Activated T-cell treated with anti-CD3 and anti-CD28 coated beads, Interleukin-2, amount 50 U/mL, for 24 hours (primary cell): ENCODE data around the gene ZMAT5.

ENCODE experiments used
- DNase-seq: peaks from one replicate; pipeline ENCODE4 v3.0.0-alpha.2; 2020
- H3K27ac Mint-ChIP-seq: 2 replicates; pipeline ENCODE4 v1.8.0; 2020; ENCODE audit warnings: mild to moderate bottlenecking, mixed read lengths
- H3K27me3 Mint-ChIP-seq: 2 replicates; pipeline ENCODE4 v1.8.0; 2020; ENCODE audit warnings: mixed read lengths
- H3K36me3 Mint-ChIP-seq: 2 replicates; pipeline ENCODE4 v1.8.0; 2020; ENCODE audit warnings: low read depth, mixed read lengths
- H3K4me1 Mint-ChIP-seq: 2 replicates; pipeline ENCODE4 v1.8.0; 2020; ENCODE audit warnings: low read depth, mixed read lengths
- H3K4me3 Mint-ChIP-seq: 2 replicates; pipeline ENCODE4 v1.8.0; 2020; ENCODE audit warnings: mild to moderate bottlenecking, moderate library complexity, mixed read lengths
- H3K9me3 Mint-ChIP-seq: 2 replicates; pipeline ENCODE4 v1.8.0; 2020; ENCODE audit warnings: mixed read lengths

The ZMAT5 gene

GRCh38 chr22:29734406-29734805, 32.4 kb downstream of the ZMAT5 start:
- H3K36me3 Mint-ChIP-seq: peaks cover 31% of the 10 kb centered on the region
- DNase-seq: no peak
- H3K27ac Mint-ChIP-seq: no peak overlapping the region
- H3K9me3 Mint-ChIP-seq: no peaks in the 10 kb centered on the region
- H3K27me3 Mint-ChIP-seq: no peaks in the 10 kb centered on the region
- H3K4me1 Mint-ChIP-seq: no peaks in the 10 kb centered on the region
- H3K4me3 Mint-ChIP-seq: no peak overlapping the region

GRCh38 chr22:29733362-29734201, 33.2 kb downstream of the ZMAT5 start:
- no peaks in the 10 kb centered on the region for H3K9me3 Mint-ChIP-seq
- H3K4me1 Mint-ChIP-seq: no peaks in the 10 kb centered on the region
- no peak overlapping the region for H3K4me3 Mint-ChIP-seq
- H3K27ac Mint-ChIP-seq: no peak overlapping the region
- H3K27me3 Mint-ChIP-seq: no peaks in the 10 kb centered on the region
- no peak for DNase-seq
- peaks cover 24% of the 10 kb centered on the region for H3K36me3 Mint-ChIP-seq

- no peak for DNase-seq
- no peaks in the 10 kb centered on the region for H3K27me3 Mint-ChIP-seq
- peaks cover 23% of the 10 kb centered on the region for H3K36me3 Mint-ChIP-seq
- H3K9me3 Mint-ChIP-seq: no peaks in the 10 kb centered on the region
- H3K4me1 Mint-ChIP-seq: no peaks in the 10 kb centered on the region
- H3K4me3 Mint-ChIP-seq: no peak overlapping the region
- no peak overlapping the region for H3K27ac Mint-ChIP-seq
Measured at GRCh38 chr22:29732883-29733282, 33.9 kb downstream of the ZMAT5 start.

- H3K9me3 Mint-ChIP-seq: no peaks in the 10 kb centered on the region
- H3K36me3 Mint-ChIP-seq: peaks cover 20% of the 10 kb centered on the region
- H3K4me1 Mint-ChIP-seq: no peaks in the 10 kb centered on the region
- no peak overlapping the region for H3K27ac Mint-ChIP-seq
- no peak for DNase-seq
- no peak overlapping the region for H3K4me3 Mint-ChIP-seq
- peaks cover 2% of the 10 kb centered on the region for H3K27me3 Mint-ChIP-seq
Measured at GRCh38 chr22:29731058-29731850, 35.6 kb downstream of the ZMAT5 start.

- Mint-ChIP-seq H3K36me3 (peaks cover 14% of the 10 kb centered on the region), H3K9me3 (no peaks in the 10 kb centered on the region), H3K4me1 (no peaks in the 10 kb centered on the region), H3K27ac (no peak overlapping the region), H3K27me3 (peaks cover 8% of the 10 kb centered on the region), H3K4me3 (no peak overlapping the region)
- DNase-seq: no peak
Measured at GRCh38 chr22:29729161-29729560, 37.6 kb downstream of the ZMAT5 start.

- peaks cover 15% of the 10 kb centered on the region for H3K27me3 Mint-ChIP-seq
- no peaks in the 10 kb centered on the region for H3K4me1 Mint-ChIP-seq
- H3K4me3 Mint-ChIP-seq: no peak overlapping the region
- DNase-seq: no peak
- H3K36me3 Mint-ChIP-seq: peaks cover 8% of the 10 kb centered on the region
- no peak overlapping the region for H3K27ac Mint-ChIP-seq
- no peaks in the 10 kb centered on the region for H3K9me3 Mint-ChIP-seq
Measured at GRCh38 chr22:29727131-29727523, 39.7 kb downstream of the ZMAT5 start.

- Mint-ChIP-seq H3K4me3 (no peak overlapping the region), H3K9me3 (no peaks in the 10 kb centered on the region), H3K4me1 (no peaks in the 10 kb centered on the region), H3K27me3 (peaks cover 19% of the 10 kb centered on the region), H3K27ac (no peak overlapping the region), H3K36me3 (peaks cover 8% of the 10 kb centered on the region)
- no peak for DNase-seq
Measured at GRCh38 chr22:29726512-29727130, 40.2 kb downstream of the ZMAT5 start.

GRCh38 chr22:29726106-29726505, 40.7 kb downstream of the ZMAT5 start:
- no peak overlapping the region for H3K4me3 Mint-ChIP-seq
- no peaks in the 10 kb centered on the region for H3K4me1 Mint-ChIP-seq
- no peak for DNase-seq
- no peaks in the 10 kb centered on the region for H3K9me3 Mint-ChIP-seq
- H3K27ac Mint-ChIP-seq: no peak overlapping the region
- peaks cover 24% of the 10 kb centered on the region for H3K27me3 Mint-ChIP-seq
- peaks cover 6% of the 10 kb centered on the region for H3K36me3 Mint-ChIP-seq

GRCh38 chr22:29724843-29725242, 42.0 kb downstream of the ZMAT5 start:
- no peak for DNase-seq
- H3K27ac Mint-ChIP-seq: no peak overlapping the region
- no peaks in the 10 kb centered on the region for H3K36me3 Mint-ChIP-seq
- no peaks in the 10 kb centered on the region for H3K9me3 Mint-ChIP-seq
- no peaks in the 10 kb centered on the region for H3K4me1 Mint-ChIP-seq
- peaks cover 25% of the 10 kb centered on the region for H3K27me3 Mint-ChIP-seq
- H3K4me3 Mint-ChIP-seq: no peak overlapping the region

- no peak for DNase-seq
- H3K4me1 Mint-ChIP-seq: peaks cover 3% of the 10 kb centered on the region
- peaks cover 34% of the 10 kb centered on the region for H3K27me3 Mint-ChIP-seq
- H3K9me3 Mint-ChIP-seq: no peaks in the 10 kb centered on the region
- no peaks in the 10 kb centered on the region for H3K36me3 Mint-ChIP-seq
- no peak overlapping the region for H3K4me3 Mint-ChIP-seq
- H3K27ac Mint-ChIP-seq: no peak overlapping the region
Measured at GRCh38 chr22:29723766-29724165, 43.0 kb downstream of the ZMAT5 start.

GRCh38 chr22:29722587-29722986, 44.2 kb downstream of the ZMAT5 start:
- H3K36me3 Mint-ChIP-seq: no peaks in the 10 kb centered on the region
- peaks cover 3% of the 10 kb centered on the region for H3K4me1 Mint-ChIP-seq
- no peak overlapping the region for H3K4me3 Mint-ChIP-seq
- H3K27me3 Mint-ChIP-seq: peaks cover 45% of the 10 kb centered on the region
- no peak overlapping the region for H3K27ac Mint-ChIP-seq
- no peaks in the 10 kb centered on the region for H3K9me3 Mint-ChIP-seq
- DNase-seq: no peak

- Mint-ChIP-seq H3K36me3 (no peaks in the 10 kb centered on the region), H3K27me3 (peaks cover 49% of the 10 kb centered on the region)
Measured at GRCh38 chr22:29722151-29722550, 44.7 kb downstream of the ZMAT5 start.

GRCh38 chr22:29720811-29721323, 45.9 kb downstream of the ZMAT5 start:
- H3K4me3 Mint-ChIP-seq: no peak overlapping the region
- no peaks in the 10 kb centered on the region for H3K36me3 Mint-ChIP-seq
- H3K4me1 Mint-ChIP-seq: peaks cover 3% of the 10 kb centered on the region
- no peaks in the 10 kb centered on the region for H3K9me3 Mint-ChIP-seq
- no peak for DNase-seq
- no peak overlapping the region for H3K27ac Mint-ChIP-seq
- H3K27me3 Mint-ChIP-seq: peaks cover 60% of the 10 kb centered on the region

More at GRCh38 chr22:29722151-29722550, 44.7 kb downstream of the ZMAT5 start:
- Mint-ChIP-seq H3K9me3 (no peaks in the 10 kb centered on the region), H3K27ac (no peak overlapping the region), H3K4me3 (no peak overlapping the region), H3K4me1 (peaks cover 3% of the 10 kb centered on the region)
- no peak for DNase-seq

GRCh38 chr22:29719899-29720645, 46.7 kb downstream of the ZMAT5 start, which contains the start of gene CABP7:
TSS of gene CABP7 (plus strand) at chr22:29720003. CDS start at chr22:29720425, 422 bp downstream.
- no peak within 1 kb of the TSS for H3K27ac Mint-ChIP-seq
- peaks cover 3% of the 10 kb centered on the region for H3K4me1 Mint-ChIP-seq
- no peak for DNase-seq
- H3K4me3 Mint-ChIP-seq: no peak within 1 kb of the TSS
- H3K27me3 Mint-ChIP-seq: peaks cover 56% of the 10 kb centered on the region
- H3K36me3 Mint-ChIP-seq: no peaks in the 10 kb centered on the region
- H3K9me3 Mint-ChIP-seq: no peaks in the 10 kb centered on the region
